Activated naive CD4-positive, alpha-beta T cell treated with Interleukin-2 at 50 U/mL for 16 hours (primary cell): ENCODE measurements around the gene AADACL4.
"Not testable (repeated sequence)": the region's sequence is repeated elsewhere in the genome, so short reads cannot be mapped to it uniquely, and the experiment has no call there.

Experiments used
- DNase-seq: peaks from one replicate; pipeline ENCODE4 v3.0.0-alpha.2; 2020

Gene AADACL4

DNA sequence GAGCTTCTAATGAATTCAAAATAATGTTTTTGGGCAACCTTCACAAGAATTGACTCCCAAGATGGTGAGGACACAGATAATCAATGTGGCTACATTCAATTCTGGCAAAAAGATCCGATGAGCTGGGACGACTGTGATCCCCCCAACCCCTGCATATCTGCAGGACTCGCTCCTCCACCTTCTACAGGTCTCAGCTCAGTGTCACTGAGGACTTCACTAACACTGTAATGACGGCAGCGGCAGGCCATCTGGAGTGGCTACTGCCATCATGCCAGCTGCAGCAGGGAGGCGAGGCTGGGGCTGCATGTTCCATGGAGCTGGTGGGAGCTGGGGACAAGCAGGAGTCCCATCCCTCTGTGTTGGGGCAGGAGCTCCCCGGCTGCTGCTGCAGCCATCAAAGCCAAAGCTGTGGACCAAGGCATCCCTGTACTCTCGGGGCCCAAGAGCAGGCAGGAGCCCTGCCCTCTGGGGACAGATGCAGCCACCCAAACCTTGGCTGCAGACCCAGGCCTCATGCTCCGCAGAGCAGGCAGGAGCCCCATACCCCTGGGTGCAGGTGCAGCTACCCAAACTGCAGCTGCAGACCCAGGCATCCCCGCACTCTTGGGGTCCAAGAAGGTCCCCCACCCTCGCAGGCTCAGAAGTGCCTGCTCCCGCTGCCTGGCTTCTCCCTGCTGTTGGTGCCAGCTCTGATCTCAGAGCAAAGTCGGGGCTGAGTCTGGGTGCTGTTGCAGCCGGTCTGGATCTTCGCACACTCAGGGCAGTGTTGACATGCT lies 13.7 kb upstream of the AADACL4 start:
- DNase-seq, result no peak

DNA sequence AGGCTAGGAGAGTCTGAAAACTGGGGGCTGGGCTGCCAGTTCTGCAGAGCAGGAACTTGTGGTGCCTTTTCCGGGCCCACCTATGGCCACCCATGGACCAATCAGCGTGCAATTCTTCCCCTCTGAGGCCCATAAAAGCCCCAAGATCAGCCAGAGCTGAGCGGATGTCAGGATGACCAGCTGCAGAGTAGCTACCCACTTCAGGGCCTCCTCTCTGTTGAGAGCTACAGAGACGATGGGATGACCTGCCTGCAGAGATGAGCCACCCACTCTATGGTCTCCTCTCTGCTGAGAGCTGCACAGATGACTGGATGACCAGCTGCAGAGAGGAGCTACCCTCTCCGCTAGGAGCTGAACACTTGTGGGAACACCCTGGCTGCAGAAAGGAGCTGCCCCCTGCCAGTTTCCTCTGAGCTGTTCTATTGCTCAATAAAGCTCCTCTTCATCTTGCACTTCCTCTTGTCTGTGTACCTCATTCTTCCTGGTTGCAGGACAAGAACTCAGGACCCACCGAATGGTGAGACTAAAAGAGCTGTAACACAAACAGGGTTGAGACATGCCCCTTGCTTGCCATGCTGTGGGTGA lies 12.8 kb upstream of the AADACL4 start:
- no peak for DNase-seq

DNA sequence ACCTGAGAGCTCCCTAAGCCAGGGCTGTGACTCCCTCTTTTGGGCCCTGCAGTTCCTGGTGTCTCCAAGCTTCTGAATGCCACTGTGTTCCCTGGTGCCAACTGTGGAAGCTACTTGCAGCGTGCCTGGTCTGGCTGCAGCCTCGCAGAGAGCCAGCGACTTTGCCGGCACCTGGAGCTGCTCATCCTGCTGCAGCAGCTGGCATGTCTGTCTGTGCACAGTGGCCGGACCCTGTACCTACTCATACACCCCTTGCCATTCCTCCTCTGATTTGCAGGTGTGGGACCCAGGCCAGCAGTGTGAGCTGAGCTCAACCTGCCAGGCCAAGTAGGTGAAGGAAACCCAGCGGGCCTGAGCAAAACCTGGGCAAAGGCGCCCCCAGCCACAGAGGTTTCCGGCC lies 12.3 kb upstream of the AADACL4 start:
- DNase-seq, result no peak

DNA sequence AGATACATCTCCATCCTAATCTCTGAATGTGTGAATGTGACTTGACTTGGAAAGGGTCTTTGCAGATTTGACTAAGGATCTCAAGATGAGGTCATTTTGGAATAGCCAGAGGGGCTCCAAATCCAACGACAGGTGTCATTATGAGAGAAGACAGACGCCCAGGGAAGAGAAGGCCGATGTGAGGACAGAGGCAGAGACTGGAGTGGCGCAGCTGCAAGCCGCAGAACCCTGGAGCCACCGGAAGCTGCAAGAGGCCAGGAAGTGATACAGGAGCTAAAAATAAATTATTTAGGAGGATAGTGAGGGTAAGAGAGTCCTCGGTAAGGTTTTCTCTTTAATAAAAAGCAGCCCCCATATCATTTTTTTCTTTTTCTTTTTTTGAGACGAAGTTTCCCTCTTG lies 9.7 kb upstream of the AADACL4 start:
- no peak for DNase-seq

DNA sequence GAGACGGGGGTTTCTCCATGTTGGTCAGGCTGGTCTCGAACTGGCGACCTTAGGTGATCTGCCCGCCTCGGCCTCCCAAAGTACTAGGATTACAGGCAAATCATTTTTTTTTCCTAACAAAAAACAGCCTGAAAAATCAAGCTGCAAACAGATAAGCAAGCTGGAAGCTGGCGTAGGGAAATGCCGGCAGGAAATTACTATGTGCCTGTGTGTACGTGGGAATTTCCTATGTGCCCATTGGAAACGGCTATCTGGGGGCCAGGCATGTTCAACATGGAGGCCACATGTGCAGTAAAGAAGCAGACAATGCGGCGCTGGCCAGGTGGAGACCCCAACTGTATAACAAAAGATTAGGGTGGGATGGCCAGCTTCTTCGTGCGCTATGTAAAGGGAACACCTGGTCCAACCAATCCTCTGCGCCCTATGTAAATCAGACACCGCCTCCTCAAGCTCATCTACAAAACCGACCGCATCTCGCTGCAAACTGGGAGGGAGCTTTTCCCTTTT lies 9.1 kb upstream of the AADACL4 start:
- DNase-seq, result no peak

DNA sequence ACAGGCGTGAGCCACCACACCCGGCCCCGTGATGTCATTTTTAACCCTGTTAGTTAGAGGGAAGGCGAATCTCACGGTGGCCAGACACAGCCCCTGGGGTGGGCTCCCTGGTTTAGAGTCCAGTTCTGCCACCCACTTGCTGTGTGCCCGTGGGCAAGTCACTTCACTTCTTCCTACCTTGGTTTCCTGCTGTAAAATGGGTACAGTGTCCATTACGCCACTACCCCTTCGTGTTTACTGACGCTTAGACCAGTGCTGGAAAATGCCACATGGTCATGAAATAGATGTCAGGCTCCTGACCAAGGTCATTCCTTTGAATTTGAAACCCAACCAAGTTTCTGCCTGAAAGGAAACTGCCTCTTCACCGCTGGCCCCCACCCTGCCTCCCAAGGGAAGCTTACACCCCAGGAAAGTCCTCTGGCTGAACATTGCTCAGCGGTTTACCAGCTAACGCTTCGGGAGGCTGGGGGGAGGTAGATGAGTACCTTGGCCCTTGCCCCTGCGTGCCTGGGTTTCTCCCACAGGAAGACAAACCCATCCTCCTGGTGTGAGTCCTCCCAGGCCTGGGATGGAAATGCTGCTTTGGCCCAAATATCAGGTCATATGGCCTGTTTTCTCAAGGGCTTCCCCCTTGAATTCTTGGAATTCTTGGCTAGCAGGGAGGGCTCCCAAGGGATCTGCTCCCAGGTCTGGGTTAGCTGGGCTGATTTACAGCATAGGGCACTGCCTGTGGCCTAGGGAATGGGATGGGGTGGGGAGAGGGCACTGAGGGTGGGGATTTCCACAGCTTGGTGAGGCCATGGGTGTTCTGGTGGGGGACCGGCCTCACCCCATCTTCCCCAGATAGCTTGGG lies 7.6 kb upstream of the AADACL4 start:
- DNase-seq, result no peak

DNA sequence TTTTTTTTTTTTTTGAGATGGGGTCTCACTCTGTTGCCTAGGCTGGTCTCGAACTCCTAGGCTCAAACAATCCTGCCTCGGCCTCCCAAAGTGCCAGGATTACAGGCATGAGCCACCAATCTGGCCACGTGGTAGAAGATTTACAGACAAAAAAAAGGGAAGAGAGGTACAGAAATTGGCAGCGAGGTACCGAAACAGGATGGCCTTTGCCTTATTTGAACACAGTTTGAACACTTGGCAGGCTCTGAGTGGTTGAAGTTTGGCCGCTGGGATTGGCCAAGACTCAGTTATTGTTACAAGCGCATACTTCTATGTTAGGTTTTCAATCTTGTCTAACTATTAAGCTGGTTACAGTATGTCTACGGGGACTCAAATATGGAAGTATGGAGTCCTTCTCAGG lies 6.2 kb upstream of the AADACL4 start:
- DNase-seq, result no peak

DNA sequence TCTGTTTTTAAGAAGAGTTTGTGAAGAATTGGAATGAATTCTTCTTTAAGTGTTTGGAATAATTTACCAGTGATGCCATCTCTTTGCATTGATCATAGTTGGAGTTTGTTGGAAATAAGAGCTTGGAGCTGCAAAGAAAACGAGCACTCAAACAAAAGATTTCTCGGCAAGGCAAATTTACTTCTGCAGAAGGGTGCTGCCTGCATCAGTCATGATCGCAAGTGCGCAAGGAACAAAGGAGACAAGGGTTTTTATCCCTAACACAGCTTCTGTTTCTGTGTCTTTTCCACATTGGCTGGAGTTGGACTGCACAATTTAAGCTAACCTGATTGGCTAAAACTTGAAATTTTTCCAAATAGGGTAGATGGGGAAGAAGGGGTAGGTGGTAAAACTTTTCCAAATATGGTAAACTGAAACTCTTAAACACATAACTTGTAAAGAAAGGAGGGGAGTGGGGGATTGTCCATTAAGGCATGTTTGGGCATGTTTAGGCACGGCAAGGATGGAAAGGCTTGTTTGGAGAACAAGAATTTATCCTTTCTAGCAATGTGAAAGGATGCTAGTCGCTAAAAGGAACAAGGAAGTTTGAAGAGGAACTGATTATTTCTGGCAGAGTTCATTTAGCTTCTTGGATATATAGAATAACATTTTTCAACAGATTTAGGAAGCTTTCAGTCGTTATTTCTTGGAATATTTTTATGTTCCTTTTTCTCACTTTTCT lies 3.5 kb upstream of the AADACL4 start:
- no peak for DNase-seq

DNA sequence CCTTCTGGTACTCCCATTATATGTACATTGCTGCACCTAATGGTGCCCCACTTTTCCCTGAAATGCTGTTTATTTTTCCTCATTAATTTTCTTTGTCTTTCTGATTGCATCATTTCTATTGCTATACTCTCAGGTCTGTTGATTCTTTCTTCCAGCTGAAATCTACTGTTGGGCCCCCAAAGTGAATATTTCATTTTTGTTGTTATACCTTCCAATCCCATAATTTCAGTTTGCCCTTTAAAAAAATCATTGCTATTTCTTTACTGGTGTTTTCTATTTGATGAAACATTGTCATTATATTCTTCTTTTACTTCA lies 3.0 kb upstream of the AADACL4 start:
- no peak for DNase-seq

DNA sequence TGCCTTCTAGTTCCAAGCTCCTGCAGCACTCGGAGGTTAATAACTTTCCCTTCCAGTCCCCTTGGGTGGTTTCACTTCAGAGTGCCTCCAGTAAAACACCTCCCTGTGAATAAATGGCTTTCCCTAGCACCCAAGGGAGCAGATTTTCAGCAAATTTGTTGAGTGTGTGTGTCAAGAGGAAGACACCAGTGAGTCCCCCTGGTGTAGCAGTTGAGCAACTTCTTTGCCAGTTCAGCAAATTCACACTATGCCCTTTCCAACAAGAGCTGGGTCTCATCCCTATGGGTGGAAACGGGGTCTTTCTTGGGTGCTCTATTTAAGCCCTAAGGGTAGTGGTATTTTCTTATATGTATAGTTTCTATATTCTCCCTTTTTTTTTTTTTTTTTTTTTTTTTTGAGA lies 806 bp upstream of the AADACL4 start:
- DNase-seq, result no peak

DNA sequence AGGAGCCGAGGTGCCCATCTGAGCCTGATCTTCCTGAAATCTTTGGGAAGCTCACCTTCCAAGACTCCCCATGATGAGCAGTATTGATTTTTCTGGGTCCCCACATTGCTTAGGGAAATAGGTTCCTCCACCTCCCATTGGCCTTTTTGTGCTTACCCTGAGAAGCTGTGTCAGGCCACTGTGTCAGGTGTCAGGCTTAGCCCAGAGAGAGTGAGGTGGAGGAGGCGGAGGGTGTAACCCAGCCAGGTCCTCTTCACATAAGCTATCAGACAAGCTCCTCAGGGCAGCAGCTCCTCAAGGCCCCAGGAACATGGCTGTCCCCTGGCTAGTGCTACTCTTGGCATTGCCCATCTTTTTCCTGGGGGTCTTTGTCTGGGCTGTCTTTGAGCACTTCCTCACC lies 352 bp downstream of the AADACL4 start:
- DNase-seq, result no peak

DNA sequence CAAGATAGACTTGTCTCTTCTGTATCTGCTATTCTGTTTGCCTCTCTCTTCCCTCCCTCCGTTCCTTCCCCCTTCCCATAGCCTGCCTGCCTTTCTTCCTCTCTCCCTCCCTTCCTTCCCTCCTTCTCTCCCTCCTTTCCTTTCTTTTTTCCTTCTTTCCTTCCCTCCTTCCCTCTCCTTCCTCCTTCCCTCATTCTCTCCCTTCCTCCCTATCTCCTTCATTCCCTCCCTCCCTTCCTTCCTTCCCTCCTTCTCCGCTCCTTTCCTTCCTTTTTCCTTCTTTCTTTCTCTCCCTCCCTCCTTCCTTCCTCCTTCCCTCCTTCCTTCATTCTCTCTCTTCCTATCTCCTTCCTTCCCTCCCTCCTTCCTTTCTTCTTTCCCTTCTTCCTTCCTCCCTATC lies 944 bp downstream of the AADACL4 start:
- no peak for DNase-seq

DNA sequence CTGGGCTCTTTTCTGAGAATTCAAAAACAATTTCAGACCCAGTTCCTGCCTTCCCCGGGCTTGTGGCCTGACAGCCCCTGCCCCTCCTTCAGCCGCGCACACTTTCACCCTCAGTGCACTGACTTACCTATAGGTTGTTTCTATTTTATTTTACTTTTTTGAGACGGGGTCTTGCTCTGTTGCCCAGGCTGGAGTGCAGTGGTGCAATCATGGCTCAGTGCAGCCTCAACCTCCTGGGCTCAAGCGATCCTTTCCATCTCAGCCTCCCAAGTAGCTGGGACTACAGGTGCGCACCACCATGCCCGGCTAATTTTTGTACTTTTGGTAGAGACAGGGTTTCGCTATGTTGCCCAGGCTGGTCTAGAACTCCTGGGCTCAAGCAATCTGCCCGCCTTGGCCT lies 1.5 kb downstream of the AADACL4 start:
- not testable (repeated sequence) for DNase-seq

DNA sequence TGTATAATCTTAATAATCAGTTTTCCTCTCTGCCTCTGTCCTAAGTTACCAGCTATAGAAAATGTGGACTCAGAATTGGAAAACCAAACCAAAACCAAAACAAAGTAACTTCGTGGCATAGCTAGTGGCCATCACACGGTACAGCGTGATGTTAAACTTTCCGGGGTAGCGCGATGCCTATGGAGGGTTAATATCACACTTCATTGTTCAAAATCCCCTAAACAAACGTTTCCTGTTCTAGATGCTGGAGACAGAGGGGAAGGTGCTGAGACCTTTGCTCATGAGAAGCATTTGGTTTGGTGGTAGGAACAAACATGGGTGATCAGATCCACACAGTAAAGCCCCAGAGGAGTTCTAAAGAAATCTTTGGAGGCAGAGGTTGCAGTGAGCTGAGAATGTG lies 4.9 kb downstream of the AADACL4 start:
- no peak for DNase-seq

DNA sequence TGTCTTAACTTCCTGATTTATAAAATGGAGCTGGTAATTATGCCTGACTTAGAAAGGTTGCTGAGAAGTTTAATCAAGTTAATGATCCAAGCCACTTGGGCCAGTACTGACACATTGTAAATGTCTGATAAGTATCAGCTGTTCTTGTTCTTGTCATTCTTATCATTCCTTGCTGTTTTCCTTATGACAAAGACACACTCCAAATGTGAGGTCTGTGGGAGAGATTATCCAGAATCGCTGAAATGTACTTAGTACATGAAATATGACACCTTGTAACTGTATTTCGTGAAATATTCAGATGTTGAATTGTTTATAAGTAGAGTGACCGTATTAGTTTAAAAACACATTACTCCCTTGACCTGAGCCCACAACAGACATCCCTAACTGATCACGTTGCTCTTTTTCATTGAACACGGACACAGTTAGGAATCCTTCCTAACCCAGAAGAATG lies 6.1 kb downstream of the AADACL4 start:
- DNase-seq, result no peak

DNA sequence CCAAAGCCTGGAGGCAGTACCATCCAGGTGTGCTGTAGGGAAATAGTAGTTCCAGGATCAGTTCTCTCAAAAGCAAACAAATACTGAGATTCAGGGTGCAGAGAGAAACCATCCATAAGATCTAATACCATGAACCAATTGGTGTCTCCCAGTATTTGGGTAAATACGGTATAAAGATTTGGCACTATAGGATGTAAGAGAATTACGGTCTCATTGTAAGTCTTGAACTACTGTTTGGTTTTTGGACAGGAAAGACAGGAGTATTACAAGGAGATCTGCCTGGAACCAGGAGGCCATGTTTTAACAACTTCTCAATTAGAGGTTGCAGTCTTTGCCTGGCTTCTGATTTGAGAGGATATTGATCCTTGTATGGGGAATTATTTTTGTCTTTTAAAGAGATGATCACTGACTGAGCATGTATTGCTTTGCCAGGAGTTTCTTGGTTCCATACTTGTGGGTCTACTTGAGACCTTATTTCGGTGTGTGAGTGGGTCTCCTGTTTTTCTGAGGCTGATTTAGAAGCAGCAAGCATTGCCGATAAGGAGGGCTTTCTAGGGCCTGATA lies 10.2 kb downstream of the AADACL4 start:
- no peak for DNase-seq

DNA sequence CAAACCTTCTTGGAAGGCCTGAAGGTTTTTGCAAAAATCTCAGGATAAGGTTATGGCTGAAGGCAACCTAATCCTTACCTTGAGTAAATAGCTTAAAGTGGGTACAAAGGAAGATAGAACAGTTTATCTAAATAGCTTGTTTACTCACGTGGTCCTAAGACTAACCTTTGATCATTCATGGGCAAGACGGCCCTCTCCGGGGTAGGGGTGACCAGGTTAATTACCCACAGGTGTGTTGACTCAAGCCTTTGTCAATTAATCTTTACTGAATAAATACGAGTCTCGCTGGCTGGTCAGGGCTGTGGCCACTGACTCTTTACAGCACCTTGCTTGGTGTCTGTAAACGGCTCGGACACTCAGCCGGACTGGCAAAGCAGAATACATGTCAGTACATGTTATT lies 10.8 kb downstream of the AADACL4 start:
- no peak for DNase-seq

DNA sequence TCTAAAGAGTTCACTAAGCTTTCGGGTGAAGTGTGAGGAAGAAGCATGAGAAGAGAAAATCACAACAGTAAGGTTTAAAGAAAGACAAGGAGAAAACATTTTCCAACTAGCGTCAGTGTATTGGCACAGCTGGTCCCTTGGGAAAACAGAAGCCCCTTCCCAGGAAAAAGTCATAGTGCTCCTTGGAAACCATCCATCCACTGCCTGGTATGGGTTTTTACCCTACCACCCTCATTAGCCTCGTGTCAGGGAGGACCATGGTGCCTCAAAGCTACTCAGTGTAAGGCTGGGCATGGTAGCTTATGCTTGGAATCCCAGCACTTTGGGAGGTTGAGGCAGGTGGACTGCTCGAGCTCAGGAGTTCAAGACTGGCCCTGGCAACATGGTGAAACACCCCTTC lies 12.7 kb downstream of the AADACL4 start:
- DNase-seq, result no peak

DNA sequence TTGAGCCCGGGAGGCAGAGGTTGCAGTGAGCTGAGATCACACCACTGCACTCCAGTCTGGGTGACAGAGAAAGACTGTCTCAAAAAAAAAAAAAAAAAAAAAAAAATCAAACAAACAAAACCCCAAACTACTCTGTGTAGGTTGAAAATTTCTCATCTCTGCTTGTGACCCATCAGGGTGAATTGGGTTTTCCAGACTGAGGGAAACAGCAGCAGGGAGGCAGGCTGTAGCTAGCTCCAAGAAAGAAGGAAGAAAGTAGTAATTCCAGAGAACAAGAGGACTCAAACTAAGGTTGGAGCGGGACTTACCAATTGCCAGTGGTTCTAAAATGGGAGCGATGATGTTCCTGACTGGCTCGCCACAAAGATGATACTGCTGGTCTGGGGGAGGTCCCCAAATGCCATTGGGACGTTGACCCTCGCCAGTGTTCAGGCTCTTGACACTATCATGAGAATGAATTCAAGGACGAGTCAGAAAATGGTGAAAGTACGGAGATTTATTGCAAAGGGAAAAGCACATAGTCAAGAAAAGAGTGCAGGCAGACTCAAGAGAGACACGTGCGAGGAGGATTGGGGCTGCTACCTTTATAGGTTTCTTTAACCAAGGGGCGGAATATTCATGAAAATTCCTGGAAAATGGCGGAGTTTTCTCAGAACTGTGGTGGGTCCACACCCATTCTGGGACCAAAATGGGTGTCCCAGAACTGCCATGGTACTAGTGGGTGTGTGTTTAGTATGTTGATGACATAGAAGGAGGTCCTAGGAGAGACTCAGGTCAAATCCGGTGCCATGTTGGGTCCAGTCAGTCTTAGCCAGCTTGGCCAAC lies 13.4 kb downstream of the AADACL4 start:
- DNase-seq, result no peak

DNA sequence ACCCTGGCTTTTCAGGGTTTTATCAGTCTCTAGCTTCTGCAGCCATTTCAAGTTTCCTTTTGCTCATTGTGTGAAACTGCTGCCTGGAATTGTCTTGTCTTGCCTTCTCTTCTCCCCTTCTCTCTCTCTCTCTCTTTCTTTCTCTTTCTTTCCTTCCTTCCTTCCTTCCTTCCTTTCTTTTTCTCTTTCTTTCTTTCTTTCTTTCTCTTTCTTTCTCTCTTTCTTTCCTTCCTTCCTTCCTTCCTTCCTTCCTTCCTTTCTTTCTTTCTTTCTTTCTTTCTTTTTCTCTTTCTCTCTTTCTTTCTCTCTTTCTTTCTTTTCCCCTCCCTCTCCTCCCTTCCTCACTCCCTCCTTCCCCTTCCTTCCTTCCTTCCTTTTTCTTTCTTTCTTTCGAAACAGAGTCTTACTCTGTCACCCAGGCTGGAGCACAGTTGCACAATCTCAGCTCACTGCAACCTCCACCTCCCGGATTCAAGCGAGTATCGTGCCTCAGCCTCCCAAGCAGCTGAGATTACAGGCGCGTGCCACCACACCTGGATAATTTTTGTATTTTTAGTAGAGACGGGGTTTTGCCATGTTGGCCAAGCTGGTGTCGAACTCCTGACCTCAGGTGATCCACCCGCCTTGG lies 14.1 kb downstream of the AADACL4 start:
- DNase-seq, result not testable (repeated sequence)
